Muscle of leg (tissue), 11 donors: ENCODE data around the gene COL15A1. TPM values are rescaled to one million over a fixed set of nuclear protein-coding genes. Genes with fewer than 3 reads are reported as not detected.
A peak's percentile ranks its signal among the peaks of the same experiment; 100 is the strongest.

Experiments used
- DNase-seq: peaks from one replicate; pipeline ENCODE4 v3.0.0; 2013
- H3K27ac ChIP-seq: one replicate; pipeline ENCODE4 v1.5.1; 2013; ENCODE audit warnings: mild to moderate bottlenecking, low read length, control low read depth
- H3K27me3 ChIP-seq: one replicate; pipeline ENCODE4 v1.6.1; 2013; ENCODE audit warnings: low read length; ENCODE audit not compliant: control insufficient read depth, insufficient read depth
- H3K36me3 ChIP-seq: one replicate; pipeline ENCODE4 v1.6.1; 2013; ENCODE audit warnings: low read length; ENCODE audit not compliant: control insufficient read depth, insufficient read depth
- H3K4me1 ChIP-seq: one replicate; pipeline ENCODE4 v1.6.1; 2013; ENCODE audit warnings: low read length; ENCODE audit not compliant: control insufficient read depth, insufficient read depth
- H3K4me3 ChIP-seq: one replicate; pipeline ENCODE4 v1.5.1; 2013; ENCODE audit warnings: low read length, control low read depth
- H3K9me3 ChIP-seq: replicated peaks from 2 replicates; pipeline ENCODE4 v1.6.1; 2013; ENCODE audit warnings: low read depth, low read length; ENCODE audit not compliant: control insufficient read depth
- WGBS: methylation state at CpG from one replicate; pipeline ENCODE4 v1.1.5; 2013; ENCODE audit warnings: missing lambda C conversion rate; ENCODE audit not compliant: insufficient coverage; 5-methylcytosine and 5-hydroxymethylcytosine counted together
- polyA plus RNA-seq, 8 donors: library from polyadenylated mRNA; unstranded; fragments of 120-200 nt; gene quantifications; one replicate each; pipeline versions ENCODE4 v1.2.1 to v1.2.3, GENCODE V29; 2013; ENCODE audit warnings: inconsistent platforms in 1 of 8, low replicate concordance in 1 of 8; ENCODE audit not compliant: insufficient read length in 8 of 8, insufficient read depth in 1 of 8
- total RNA-seq: library from RNA; stranded (reverse); fragments of 120-200 nt; gene quantifications from one replicate; pipeline ENCODE4 v1.2.4, GENCODE V29; 2013

The COL15A1 gene
- total and polyA plus RNA-seq, 9 donors: 169 to 259 (median 197) TPM

DNA sequence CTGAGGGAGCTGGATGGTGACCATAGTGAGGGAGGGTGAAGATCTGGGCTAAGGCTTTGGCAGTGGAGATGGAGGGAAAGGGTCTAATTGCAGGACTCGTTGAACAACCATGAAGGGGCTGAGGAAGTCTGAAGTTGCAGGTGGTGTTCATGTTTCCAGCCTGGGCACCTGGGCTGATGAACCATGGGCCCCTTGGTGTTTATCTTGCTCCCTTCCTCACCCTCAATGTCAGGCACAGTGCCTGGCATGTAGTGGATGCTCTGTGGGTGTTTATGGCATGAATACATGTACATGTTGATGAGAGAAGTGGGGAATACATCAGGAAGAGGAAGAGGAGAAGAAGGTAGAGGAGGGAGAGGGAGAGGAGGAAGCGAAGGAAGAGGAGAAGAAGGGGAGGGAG lies 31.3 kb upstream of the COL15A1 start:
- H3K27ac ChIP-seq: no peak overlapping the region
- H3K36me3 ChIP-seq: no peaks in the 10 kb centered on the region
- peaks cover 60% of the 10 kb centered on the region for H3K4me1 ChIP-seq
- no peaks in the 10 kb centered on the region for H3K27me3 ChIP-seq
- H3K9me3 ChIP-seq: no peaks in the 10 kb centered on the region
- no CpG with 5 or more reads among the region's 2 CpGs for WGBS
- no peak for DNase-seq
- H3K4me3 ChIP-seq: no peak overlapping the region

DNA sequence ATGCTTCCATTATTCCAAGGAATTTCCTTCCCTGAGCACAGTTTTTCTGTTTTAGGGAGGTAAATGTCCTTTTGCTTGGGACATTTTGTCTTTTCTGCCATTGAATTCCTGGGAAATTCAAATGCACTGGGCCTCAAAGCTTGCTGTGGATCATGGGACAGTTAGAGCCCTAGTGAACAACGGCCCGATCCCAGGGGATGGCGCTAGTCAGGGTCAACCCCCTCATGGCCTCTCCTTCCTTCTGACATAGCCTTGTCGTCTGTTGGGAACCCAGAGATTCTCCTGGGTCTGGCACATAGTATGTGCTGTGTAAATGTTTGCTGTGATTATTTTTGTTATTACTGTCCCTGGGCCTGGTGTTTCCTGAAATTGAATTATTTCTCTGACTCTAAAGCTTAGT lies 30.7 kb upstream of the COL15A1 start:
- DNase-seq: no peak
- peaks cover 61% of the 10 kb centered on the region for H3K4me1 ChIP-seq
- WGBS: no CpG with 5 or more reads among the region's 4 CpGs

DNA sequence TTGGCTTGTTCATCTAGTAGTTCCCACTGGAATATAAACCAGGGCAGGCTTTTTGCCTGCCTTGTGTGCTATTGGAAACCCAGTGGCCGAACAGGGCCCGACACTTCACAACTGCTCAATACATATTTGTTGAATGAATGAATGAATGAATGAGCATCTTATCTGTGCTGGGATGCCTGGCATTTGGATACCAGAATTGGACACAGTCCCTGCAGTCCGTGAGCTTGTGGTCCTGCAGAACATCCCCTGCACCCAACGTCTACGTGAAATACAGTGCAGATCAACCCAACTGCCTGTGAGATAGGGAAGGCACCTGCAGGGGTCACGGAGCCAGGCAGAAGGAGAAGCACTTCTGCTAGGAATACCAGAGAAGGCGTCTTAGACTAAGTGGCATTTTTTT lies 30.0 kb upstream of the COL15A1 start:
- no peak for DNase-seq
- Histone ChIP-seq H3K9me3 (no peaks in the 10 kb centered on the region), H3K27ac (no peak overlapping the region), H3K36me3 (no peaks in the 10 kb centered on the region), H3K4me1 (peaks cover 56% of the 10 kb centered on the region), H3K4me3 (no peak overlapping the region), H3K27me3 (no peaks in the 10 kb centered on the region)
- WGBS: 95% methylated on average over 3 of the region's 7 CpGs

More for the DNA sequence above, 30.7 kb upstream of the COL15A1 start:
- Histone ChIP-seq H3K4me3 (no peak overlapping the region), H3K27me3 (no peaks in the 10 kb centered on the region), H3K27ac (no peak overlapping the region), H3K9me3 (no peaks in the 10 kb centered on the region), H3K36me3 (no peaks in the 10 kb centered on the region)

DNA sequence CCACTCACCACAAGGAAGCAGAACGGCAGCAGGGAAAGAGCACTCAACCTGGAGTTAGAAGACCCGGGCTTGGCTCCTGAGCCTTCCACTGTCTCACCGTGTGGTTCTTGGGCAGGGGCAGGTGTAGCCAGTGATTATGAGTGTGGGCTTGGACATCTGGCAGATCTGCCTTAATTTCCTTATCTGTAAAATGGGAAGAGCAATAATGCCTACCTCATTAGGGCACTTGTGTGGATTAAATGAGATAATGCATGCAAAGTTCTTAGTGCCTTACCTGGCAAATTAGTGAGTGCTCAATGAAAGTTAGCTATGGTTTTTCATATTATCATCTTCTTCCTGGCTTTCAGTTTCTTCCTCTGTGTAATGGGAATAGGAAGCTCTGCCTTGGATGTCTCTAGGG lies 28.1 kb upstream of the COL15A1 start:
- no peaks in the 10 kb centered on the region for H3K9me3 ChIP-seq
- no peak for DNase-seq
- no peaks in the 10 kb centered on the region for H3K27me3 ChIP-seq
- H3K4me1 ChIP-seq: peaks cover 50% of the 10 kb centered on the region
- no peaks in the 10 kb centered on the region for H3K36me3 ChIP-seq
- no CpG with 5 or more reads among the region's 3 CpGs for WGBS
- no peak overlapping the region for H3K27ac ChIP-seq
- no peak overlapping the region for H3K4me3 ChIP-seq

DNA sequence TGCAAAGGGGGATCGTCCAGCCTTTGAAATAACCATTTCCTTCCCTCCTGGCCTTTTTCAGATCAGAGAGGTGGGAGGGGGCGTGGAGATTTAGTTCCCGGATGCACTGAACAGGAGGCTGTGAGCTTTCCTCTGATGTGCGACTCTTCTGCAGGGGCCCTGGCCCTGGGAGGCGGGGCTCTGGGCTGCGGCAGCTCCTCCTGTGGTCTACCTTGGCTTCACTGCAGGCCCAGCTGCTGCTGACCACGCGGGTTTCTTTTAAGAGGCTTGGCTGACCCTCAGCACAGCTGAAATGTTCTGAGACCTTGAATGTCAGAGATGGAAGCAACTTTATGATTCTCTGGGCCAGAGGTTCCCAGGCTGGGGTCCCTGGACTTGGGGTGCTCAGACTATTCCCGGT lies 27.0 kb upstream of the COL15A1 start:
- peak overlapping the region; percentile 78 for H3K27ac ChIP-seq
- H3K36me3 ChIP-seq: no peaks in the 10 kb centered on the region
- no peaks in the 10 kb centered on the region for H3K27me3 ChIP-seq
- peak; percentile 95 for DNase-seq
- H3K9me3 ChIP-seq: no peaks in the 10 kb centered on the region
- 9% methylated on average over 7 of the region's 9 CpGs for WGBS
- H3K4me3 ChIP-seq: no peak overlapping the region
- H3K4me1 ChIP-seq: peaks cover 42% of the 10 kb centered on the region

DNA sequence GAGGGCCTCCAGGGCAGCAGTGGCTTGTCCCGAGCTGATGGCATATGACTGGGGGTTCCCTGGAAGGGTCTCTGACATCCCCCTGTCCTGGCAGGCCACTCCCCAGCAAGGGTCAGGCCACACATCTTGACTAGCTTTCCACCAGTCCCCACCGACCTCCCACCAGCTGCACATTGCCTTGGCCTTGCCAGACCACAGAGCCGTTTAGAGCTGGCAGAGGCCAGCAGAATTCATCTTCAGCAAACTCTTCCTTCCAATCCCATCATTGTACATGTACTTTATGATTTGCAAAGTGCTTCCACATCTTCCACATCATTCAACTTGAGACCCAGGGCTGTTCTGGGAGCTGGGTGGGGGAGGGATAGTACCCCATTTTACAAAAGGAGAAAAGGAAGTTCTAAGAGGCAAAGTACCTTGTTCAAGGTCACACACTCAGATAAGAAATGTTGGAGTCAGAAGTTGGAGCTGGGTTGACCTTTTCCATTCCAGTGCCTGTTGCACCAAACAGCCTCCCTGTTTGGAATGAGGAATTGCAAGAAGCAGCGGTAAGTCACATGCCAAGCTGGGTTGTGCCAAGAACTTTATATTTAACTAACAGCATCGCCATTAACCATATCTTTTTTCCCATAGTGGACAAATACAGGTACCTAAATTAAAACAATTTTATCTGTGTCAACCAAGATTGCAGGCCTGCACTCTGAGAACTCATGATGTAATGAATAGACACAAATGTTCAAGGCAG lies 25.8 kb upstream of the COL15A1 start:
- peak overlapping the region; percentile 78 for H3K27ac ChIP-seq
- no peaks in the 10 kb centered on the region for H3K9me3 ChIP-seq
- no peaks in the 10 kb centered on the region for H3K36me3 ChIP-seq
- 43% methylated on average over 1 of the region's 5 CpGs for WGBS
- peak; percentile 46 for DNase-seq
- H3K4me1 ChIP-seq: peaks cover 31% of the 10 kb centered on the region
- H3K27me3 ChIP-seq: no peaks in the 10 kb centered on the region
- H3K4me3 ChIP-seq: no peak overlapping the region

DNA sequence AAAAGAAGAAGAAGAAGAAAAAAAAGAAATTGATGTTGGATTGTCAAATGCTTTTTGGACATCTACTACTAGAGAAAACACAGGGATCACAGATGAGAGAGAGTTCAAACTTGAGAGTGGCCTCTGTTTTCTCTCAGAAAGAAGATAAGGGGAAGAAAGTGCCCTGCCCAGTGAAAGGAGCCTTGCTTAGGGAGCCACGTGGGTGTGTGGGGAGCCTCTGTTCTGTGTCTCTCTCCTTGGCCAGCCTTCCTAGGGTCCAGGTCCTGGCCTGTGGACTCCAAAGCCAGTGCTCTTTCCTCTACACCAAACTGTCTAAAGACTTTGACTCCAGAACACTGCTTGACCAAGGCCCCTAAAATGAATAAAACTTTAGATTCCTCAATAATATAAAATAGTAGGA lies 22.0 kb upstream of the COL15A1 start:
- no peaks in the 10 kb centered on the region for H3K9me3 ChIP-seq
- no CpG with 5 or more reads among the region's 1 CpG for WGBS
- no peak overlapping the region for H3K27ac ChIP-seq
- H3K4me3 ChIP-seq: no peak overlapping the region
- H3K27me3 ChIP-seq: no peaks in the 10 kb centered on the region
- H3K4me1 ChIP-seq: peaks cover 19% of the 10 kb centered on the region
- no peaks in the 10 kb centered on the region for H3K36me3 ChIP-seq
- no peak for DNase-seq

DNA sequence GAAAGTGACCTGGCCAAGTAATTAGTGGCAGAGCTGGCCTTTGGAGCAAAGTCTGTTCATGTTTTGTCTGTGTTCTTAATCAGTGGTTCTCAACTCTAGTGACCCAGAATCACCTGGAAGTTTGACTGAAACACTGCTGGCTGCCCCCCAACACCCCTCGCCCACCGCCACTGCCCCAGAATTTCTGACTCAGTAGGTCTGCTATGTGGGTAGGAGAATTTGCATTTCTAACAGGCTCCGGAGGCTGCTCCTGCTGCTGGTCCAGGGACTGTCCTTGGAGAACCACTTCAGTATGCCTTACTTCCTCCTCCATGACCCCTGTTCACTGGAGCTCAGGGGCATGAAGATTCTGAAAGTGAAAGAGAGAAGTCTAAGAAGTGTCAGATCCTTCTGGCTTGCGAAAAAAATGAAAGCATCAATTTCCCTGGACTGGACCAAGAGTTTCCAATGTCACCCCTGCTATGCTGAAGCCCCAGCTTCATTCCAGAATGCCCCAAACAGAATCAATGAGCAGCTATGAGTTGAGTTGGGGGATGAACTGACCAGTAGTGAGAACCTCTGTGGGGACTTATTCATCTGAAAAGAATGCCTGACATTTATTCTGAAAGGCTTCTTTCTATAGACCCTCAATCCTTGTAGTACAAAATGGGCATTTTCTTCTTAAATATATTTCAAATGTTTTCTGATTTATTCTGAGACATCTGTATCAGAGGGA lies 20.8 kb upstream of the COL15A1 start:
- H3K4me3 ChIP-seq: no peak overlapping the region
- H3K36me3 ChIP-seq: no peaks in the 10 kb centered on the region
- no peaks in the 10 kb centered on the region for H3K27me3 ChIP-seq
- peaks cover 11% of the 10 kb centered on the region for H3K4me1 ChIP-seq
- H3K9me3 ChIP-seq: no peaks in the 10 kb centered on the region
- DNase-seq: peak; percentile 48
- no peak overlapping the region for H3K27ac ChIP-seq
- WGBS: no CpG with 5 or more reads among the region's 4 CpGs

DNA sequence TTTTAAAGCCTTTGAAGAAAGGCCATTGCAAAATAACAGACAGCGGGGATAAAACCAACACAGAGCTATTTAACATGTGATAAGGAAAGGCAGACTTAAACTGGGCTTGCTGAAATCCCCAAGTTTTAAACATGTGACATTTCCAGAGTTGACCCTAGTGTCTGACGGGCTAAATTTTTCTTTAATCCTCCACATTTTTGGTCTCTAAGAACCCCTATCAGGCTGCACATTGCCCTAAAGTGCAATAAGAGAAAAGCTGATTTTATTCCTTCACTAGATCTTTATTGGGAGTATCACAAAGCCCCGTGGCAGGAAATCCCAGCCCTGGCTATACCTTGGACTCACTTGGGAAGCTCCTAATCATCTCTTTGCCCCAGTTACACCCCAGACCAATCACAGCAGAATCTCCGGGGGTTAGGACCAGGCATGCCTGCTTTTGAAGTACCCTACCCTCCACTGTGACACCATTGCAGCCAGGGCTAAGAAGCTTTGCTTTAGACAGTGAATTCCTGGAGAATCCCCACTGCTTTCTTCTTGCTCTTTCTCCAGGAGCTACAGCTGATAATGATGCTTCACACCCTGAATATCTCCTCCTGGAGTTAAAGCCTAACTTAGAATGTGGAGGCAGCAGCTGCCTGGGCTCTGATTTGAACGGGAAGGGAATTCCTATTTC lies 20.1 kb upstream of the COL15A1 start:
- Histone ChIP-seq H3K27me3 (no peaks in the 10 kb centered on the region), H3K9me3 (no peaks in the 10 kb centered on the region), H3K27ac (no peak overlapping the region), H3K4me3 (no peak overlapping the region), H3K36me3 (no peaks in the 10 kb centered on the region), H3K4me1 (peaks cover 7% of the 10 kb centered on the region)
- WGBS: 56% methylated on average over 2 of the region's 5 CpGs
- no peak for DNase-seq
